Stomach (tissue), 19 donors: ENCODE measurements around the gene RHD. TPM values are rescaled to one million over a fixed set of nuclear protein-coding genes. Genes with fewer than 3 reads are reported as not detected.
"Not testable (repeated sequence)": the region's sequence is repeated elsewhere in the genome, so short reads cannot be mapped to it uniquely, and the experiment has no call there.

ENCODE experiments used
- DNase-seq, 2 donors: peaks; one replicate each; pipeline versions ENCODE4 v3.0.0 to v3.0.0-alpha.2; 2013 to 2019
- H3K27ac ChIP-seq, 5 donors: fragments of 200-600 bp in 4 of 5; sonication (generic) in 4 of 5; one replicate each; pipeline ENCODE4 v1.5.1; 2013 to 2019; ENCODE audit warnings: mild to moderate bottlenecking in 1 of 5, moderate library complexity in 1 of 5
- H3K27me3 ChIP-seq, 3 donors: fragments of 200-600 bp; sonication (generic); one replicate each; pipeline ENCODE4 v1.5.1; 2017 to 2019; ENCODE audit warnings: mixed run types in 1 of 3
- H3K36me3 ChIP-seq, 4 donors: fragments of 200-600 bp; sonication (generic); 1 replicate in 3 of 4; 2 replicates in 1 of 4; pipeline ENCODE4 v1.5.1; 2016 to 2019
- H3K4me1 ChIP-seq, 4 donors: fragments of 200-600 bp; sonication (generic); one replicate each; pipeline ENCODE4 v1.5.1; 2016 to 2019
- H3K4me3 ChIP-seq, 4 donors: fragments of 200-600 bp; sonication (generic) in 3 of 4; one replicate each; pipeline ENCODE4 v1.5.1; 2016 to 2019; ENCODE audit warnings: mild to moderate bottlenecking in 1 of 4
- H3K9me3 ChIP-seq, 4 donors: fragments of 200-600 bp; sonication (generic); one replicate each; pipeline ENCODE4 v1.5.1; 2016 to 2019
- EP300 ChIP-seq: sonication (generic); formaldehyde crosslinking; IDR thresholded peaks from one replicate; pipeline ENCODE4 v1.6.1; 2017; ENCODE audit warnings: antibody characterized with exemption
- POLR2A ChIP-seq, 4 donors: fragments of 450-650 bp; IDR thresholded peaks; one replicate each; pipeline ENCODE4 v1.6.1; 2016; ENCODE audit warnings: antibody characterized with exemption in 4 of 4, control low read depth in 2 of 4, mild to moderate bottlenecking in 1 of 4, moderate library complexity in 1 of 4
- POLR2AphosphoS5 ChIP-seq, 3 donors: sonication (generic); formaldehyde crosslinking; IDR thresholded peaks; one replicate each; pipeline ENCODE4 v1.6.1; 2016; ENCODE audit warnings: antibody characterized with exemption in 3 of 3
- WGBS, 5 donors: extraction: QIAGEN DNeasy Blood & Tissue Kit in 3 of 5; methylation state at CpG; one replicate each; pipeline versions ENCODE4 v1.1.5 to v1.1.7; 2013 to 2018; 5-methylcytosine and 5-hydroxymethylcytosine counted together
- intact Hi-C: fragments of 100-400 bp; cut with DNase I; formaldehyde crosslinking; loops from one replicate; pipeline ENCODE4 v1.15.1; 2023; ENCODE audit warnings: low total_unique reads
- long read RNA-seq, 10 donors: transcript quantifications; one replicate each; lab custom pipeline, GENCODE V29; 2026
- polyA plus RNA-seq, 3 donors: library from polyadenylated mRNA; stranded (reverse); fragments of 200-250 nt; gene quantifications; one replicate each; pipeline ENCODE4 v1.2.3, GENCODE V29; 2013
- total RNA-seq, 5 donors: library from RNA; depleted of rRNA; stranded (reverse); fragments of >200 nt; gene quantifications; one replicate each; pipeline versions ENCODE4 v1.1.0 to v1.2.3, GENCODE V29; 2014 to 2016
- TF ChIP-seq, protein P1 (sequence below), 7 experiments: fragments of 450-650 bp in 4 of 7; fragments of 200-600 bp in 3 of 7; sonication (generic) in 3 of 7; IDR thresholded peaks; one replicate each; pipeline ENCODE4 v1.5.1; 2016 to 2019; ENCODE audit warnings: antibody characterized with exemption in 7 of 7, control low read depth in 2 of 7, mild to moderate bottlenecking in 1 of 7
- donor health status: healthy with polysubstance abuse.
- donor health status: Bipolar disorder and iron deficiency.
- donor health status: healthy.

Gene RHD
- total RNA-seq (under 1 TPM in 1 of 5 donors, not detected in 4; 0.18 TPM), polyA plus RNA-seq (not detected)
- long read RNA-seq, donor 1 = 0 reads
- long read RNA-seq, donor 2 = 0 reads
- long read RNA-seq, donor 3 = 0 reads
- long read RNA-seq, donor 4 = 0 reads
- long read RNA-seq, donor 5 = 0 reads
- long read RNA-seq, donor 6 = 0 reads
- long read RNA-seq, donor 7, partial matches to known transcripts = 0 of 7 reads
- long read RNA-seq, donor 7, other reads (novel, unspliced or antisense) = 7 of 7 reads
- long read RNA-seq, donor 8 = 0 reads
- long read RNA-seq, donor 9, partial matches to known transcripts = 0 of 2 reads
- long read RNA-seq, donor 9, other reads (novel, unspliced or antisense) = 0 of 2 reads
- long read RNA-seq, donor 10 = 0 reads

DNA sequence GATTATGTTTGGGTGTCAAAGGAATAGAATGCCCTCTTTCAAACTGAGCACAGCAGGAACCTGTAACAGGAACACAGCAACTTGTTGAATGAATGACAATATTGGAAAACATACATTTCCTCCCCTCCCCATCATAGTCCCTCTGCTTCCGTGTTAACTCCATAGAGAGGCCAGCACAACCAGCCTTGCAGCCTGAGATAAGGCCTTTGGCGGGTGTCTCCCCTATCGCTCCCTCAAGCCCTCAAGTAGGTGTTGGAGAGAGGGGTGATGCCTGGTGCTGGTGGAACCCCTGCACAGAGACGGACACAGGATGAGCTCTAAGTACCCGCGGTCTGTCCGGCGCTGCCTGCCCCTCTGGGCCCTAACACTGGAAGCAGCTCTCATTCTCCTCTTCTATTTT lies at the start of gene RHD:
Gene RHD, plus strand, starts transcription at position 272 of the 400 bp plus-strand sequence. Its CDS starts 39 bp downstream, at position 311.
- H3K4me3 ChIP-seq, H3K36me3 ChIP-seq, H3K27me3 ChIP-seq, H3K27ac ChIP-seq, H3K4me1 ChIP-seq, intact Hi-C loops, DNase-seq, H3K9me3 ChIP-seq: not testable (repeated sequence)
- 66 to 81% (median 77%) methylated on average over 7 to 8 of the region's 8 CpGs for WGBS, 5 donors

DNA sequence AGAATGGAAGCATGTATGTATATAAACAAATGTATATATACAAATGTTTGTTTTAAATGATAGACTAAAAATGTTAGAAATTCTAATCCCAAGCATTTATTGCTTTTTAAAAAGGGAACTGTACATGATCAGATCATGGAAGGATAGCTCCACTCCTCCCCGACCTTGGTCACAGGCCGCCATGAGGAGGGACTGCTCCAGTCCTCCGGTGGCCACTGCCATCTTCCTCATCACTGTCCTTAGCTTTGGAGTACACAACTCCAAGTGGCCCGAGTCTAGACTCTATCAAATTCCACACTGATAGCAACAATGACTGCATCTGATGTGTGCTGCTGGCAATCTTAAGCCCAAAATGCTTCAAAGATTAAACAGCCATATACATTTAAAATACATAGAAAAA lies 49.7 kb upstream of the RHD start:
- intact Hi-C loops = no loop called here
- WGBS, 5 donors = 84 to 94% (median 89%) methylated on average over 4 of the region's 4 CpGs

DNA sequence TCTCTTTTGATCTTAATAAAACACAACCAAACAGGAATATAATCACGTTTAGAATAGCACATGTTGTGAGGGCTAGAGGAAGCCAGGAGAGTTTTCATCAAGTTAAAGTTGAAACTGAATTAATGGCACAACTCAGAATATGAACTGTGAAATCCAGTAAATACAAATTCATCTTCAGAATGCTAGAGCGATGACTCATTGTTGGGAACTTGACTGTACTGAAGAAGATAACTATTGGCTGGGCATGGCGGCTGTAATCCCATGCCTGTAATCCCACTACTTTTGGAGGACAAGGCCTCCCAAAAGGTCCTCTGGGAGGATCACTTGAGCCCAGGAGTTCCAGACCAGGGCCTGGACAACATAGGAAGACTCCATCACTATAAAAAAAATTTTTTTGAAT lies 48.8 kb upstream of the RHD start:
- 76 to 92% (median 88%) methylated on average over 3 of the region's 3 CpGs for WGBS, 5 donors
- TF ChIP-seq, protein P1, sequence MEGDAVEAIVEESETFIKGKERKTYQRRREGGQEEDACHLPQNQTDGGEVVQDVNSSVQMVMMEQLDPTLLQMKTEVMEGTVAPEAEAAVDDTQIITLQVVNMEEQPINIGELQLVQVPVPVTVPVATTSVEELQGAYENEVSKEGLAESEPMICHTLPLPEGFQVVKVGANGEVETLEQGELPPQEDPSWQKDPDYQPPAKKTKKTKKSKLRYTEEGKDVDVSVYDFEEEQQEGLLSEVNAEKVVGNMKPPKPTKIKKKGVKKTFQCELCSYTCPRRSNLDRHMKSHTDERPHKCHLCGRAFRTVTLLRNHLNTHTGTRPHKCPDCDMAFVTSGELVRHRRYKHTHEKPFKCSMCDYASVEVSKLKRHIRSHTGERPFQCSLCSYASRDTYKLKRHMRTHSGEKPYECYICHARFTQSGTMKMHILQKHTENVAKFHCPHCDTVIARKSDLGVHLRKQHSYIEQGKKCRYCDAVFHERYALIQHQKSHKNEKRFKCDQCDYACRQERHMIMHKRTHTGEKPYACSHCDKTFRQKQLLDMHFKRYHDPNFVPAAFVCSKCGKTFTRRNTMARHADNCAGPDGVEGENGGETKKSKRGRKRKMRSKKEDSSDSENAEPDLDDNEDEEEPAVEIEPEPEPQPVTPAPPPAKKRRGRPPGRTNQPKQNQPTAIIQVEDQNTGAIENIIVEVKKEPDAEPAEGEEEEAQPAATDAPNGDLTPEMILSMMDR (IDR thresholded peaks at IDR 0.05) = no peak
- no peak for TF ChIP-seq EP300
- no peak for TF ChIP-seq POLR2AphosphoS5 (IDR thresholded peaks at IDR 0.05)
- no peak for TF ChIP-seq POLR2A (IDR thresholded peaks at IDR 0.05)
- H3K9me3 ChIP-seq = no peaks in the 10 kb centered on the region
- no peak overlapping the region for H3K27ac ChIP-seq
- no peaks in the 10 kb centered on the region for H3K4me1 ChIP-seq
- peaks cover 68 to 95% (median 93%) of the 10 kb centered on the region in 4 donors for H3K36me3 ChIP-seq
- no peak for DNase-seq
- no peak overlapping the region for H3K4me3 ChIP-seq
- no peaks in the 10 kb centered on the region for H3K27me3 ChIP-seq
- intact Hi-C loops = no loop called here

More for the DNA sequence above, 49.7 kb upstream of the RHD start:
- Histone ChIP-seq H3K36me3 (peaks cover 60 to 86% (median 84%) of the 10 kb centered on the region in 4 donors), H3K4me1 (no peaks in the 10 kb centered on the region), H3K4me3 (no peak overlapping the region), H3K27me3 (no peaks in the 10 kb centered on the region), H3K27ac (no peak overlapping the region), H3K9me3 (no peaks in the 10 kb centered on the region)
- TF ChIP-seq POLR2AphosphoS5 (IDR thresholded peaks at IDR 0.05) = no peak
- no peak for TF ChIP-seq EP300
- TF ChIP-seq, protein P1 (IDR thresholded peaks at IDR 0.05) = no peak
- no peak for TF ChIP-seq POLR2A (IDR thresholded peaks at IDR 0.05)
- no peak for DNase-seq

DNA sequence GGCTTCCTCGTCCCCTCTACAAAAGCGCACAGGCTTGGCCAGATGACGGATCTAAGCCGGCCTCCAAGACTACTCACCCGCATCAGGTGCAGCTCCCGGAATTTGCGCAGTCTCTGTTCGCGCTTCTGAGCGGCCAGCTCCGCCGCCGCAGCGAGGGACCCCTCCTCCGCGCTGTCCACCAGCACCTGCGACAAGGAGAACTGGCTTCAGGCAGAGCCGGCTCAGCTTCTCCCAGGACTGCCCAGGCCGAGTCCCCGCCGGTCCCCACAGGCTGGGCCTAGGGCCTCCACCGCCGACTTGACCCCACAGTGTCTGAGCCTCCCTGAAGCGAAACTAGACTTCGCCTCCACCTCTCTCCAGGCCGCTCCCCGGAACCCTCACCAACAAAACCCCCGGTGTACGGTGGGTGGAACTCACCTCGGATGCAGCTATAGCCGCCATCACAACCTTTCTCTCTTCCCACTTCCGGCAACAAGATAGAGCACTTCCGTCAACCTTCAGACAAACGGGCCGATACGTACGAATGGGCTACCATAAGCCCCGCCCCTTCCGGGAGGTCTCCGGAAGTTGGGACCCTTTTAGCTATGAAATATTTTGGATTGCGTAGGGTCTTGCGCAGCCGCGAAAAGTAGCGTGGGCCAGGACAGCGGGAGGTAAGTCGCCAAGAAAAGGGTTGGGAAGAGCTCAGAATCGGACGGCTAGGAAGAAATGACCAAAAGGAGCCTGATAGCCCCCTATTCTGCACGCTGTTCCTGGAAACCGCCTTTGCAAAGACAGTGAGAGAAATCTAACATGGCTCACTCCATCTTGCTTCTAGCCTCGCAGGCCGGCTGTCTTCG lies 40.1 kb upstream of the RHD start, which contains the start of gene SYF2:
Gene SYF2, minus strand, starts transcription at position 476 of the 839 bp plus-strand sequence. Its CDS starts 35 bp downstream, at position 441.
- Histone ChIP-seq H3K27ac (peak within 1 kb of the TSS; percentile 91 to 98 (median 94)), H3K4me3 (peak within 1 kb of the TSS; percentile 65 to 98 (median 84)), H3K4me1 (peaks cover 18 to 61% (median 51%) of the 10 kb centered on the region in 4 donors), H3K36me3 (peaks cover 15 to 49% (median 36%) of the 10 kb centered on the region in 4 donors), H3K9me3 (no peaks in the 10 kb centered on the region), H3K27me3 (no peaks in the 10 kb centered on the region)
- TF ChIP-seq, protein P1 (IDR thresholded peaks at IDR 0.05) = no peak
- TF ChIP-seq POLR2AphosphoS5 (IDR thresholded peaks at IDR 0.05) = peak; percentile 65 to 94 (median 82)
- WGBS, 5 donors = 0 to 1% (median 0%) methylated on average over 35 to 54 of the region's 54 CpGs
- intact Hi-C loops = no loop called here
- DNase-seq = peak; percentile 88 to 98
